Neural cell (in vitro differentiated cells): Measurements from ENCODE around the gene CHD2. TPM values are rescaled to one million over a fixed set of nuclear protein-coding genes. Genes with fewer than 3 reads are reported as not detected.

Experiments used
- H2AFZ ChIP-seq: fragments of 200-600, 300-800 bp; sonication (generic), shearing (Covaris generic); 2 replicates; pipeline ENCODE4 v1.6.0; 2014; ENCODE audit warnings: low read depth, mild to moderate bottlenecking, antibody characterized with exemption, low read length, moderate library complexity
- H3F3A ChIP-seq: fragments of 200-600 bp; shearing (Covaris generic); 2 replicates; pipeline ENCODE4 v1.6.1; 2016; ENCODE audit warnings: mild to moderate bottlenecking, moderate library complexity, mixed read lengths, antibody characterized with exemption, low read length; ENCODE audit not compliant: insufficient read depth, poor library complexity, severe bottlenecking
- H3K27ac ChIP-seq: fragments of 200-600, 300-800 bp; sonication (generic), shearing (Covaris generic); 2 replicates; pipeline ENCODE4 v1.5.1; 2014; ENCODE audit warnings: mild to moderate bottlenecking, low read length, moderate library complexity
- H3K27me3 ChIP-seq: fragments of 300-800, 200-600 bp; sonication (generic), shearing (Covaris generic); 2 replicates; pipeline ENCODE4 v1.6.0; 2014; ENCODE audit warnings: mild to moderate bottlenecking, low read depth, low read length, moderate library complexity; ENCODE audit not compliant: insufficient read depth
- H3K36me3 ChIP-seq: fragments of 300-800, 200-600 bp; sonication (generic), shearing (Covaris generic); 2 replicates; pipeline ENCODE4 v1.5.1; 2014; ENCODE audit warnings: mild to moderate bottlenecking, antibody characterized with exemption, low read length, moderate library complexity; ENCODE audit not compliant: insufficient read depth
- H3K4me2 ChIP-seq: fragments of 300-800, 200-600 bp; sonication (generic), shearing (Covaris generic); 2 replicates; pipeline ENCODE4 v1.6.0; 2014; ENCODE audit warnings: mild to moderate bottlenecking, low read length
- H3K4me3 ChIP-seq: fragments of 300-800, 200-600 bp; sonication (generic), shearing (Covaris generic); 2 replicates; pipeline ENCODE4 v1.5.1; 2014; ENCODE audit warnings: mild to moderate bottlenecking, low read length, moderate library complexity
- H3K79me2 ChIP-seq: fragments of 200-600 bp; shearing (Covaris generic); replicated peaks from 2 replicates; pipeline ENCODE4 v1.6.0; 2014; ENCODE audit warnings: mild to moderate bottlenecking, low read length, moderate library complexity; ENCODE audit not compliant: insufficient read depth
- H3K9ac ChIP-seq: fragments of 300-800, 200-600 bp; sonication (generic), shearing (Covaris generic); 2 replicates; pipeline ENCODE4 v1.6.1; 2016; ENCODE audit warnings: mild to moderate bottlenecking, low read length, mixed read lengths
- H3K9me2 ChIP-seq: fragments of 200-600 bp; shearing (Covaris generic); 2 replicates; pipeline ENCODE4 v1.6.1; 2016; ENCODE audit warnings: mild to moderate bottlenecking, low read length, mixed read lengths; ENCODE audit not compliant: insufficient read depth
- H3K9me3 ChIP-seq: fragments of 200-600, 300-800 bp; sonication (generic), shearing (Covaris generic); 2 replicates; pipeline ENCODE4 v1.6.1; 2016; ENCODE audit warnings: mild to moderate bottlenecking, mixed run types, low read length, moderate library complexity, mixed read lengths
- H4K20me1 ChIP-seq: fragments of 200-600 bp; shearing (Covaris generic); 2 replicates; pipeline ENCODE4 v1.6.1; 2016; ENCODE audit warnings: mild to moderate bottlenecking, mixed run types; ENCODE audit not compliant: insufficient read depth
- CTCF ChIP-seq: fragments of 450-650 bp; IDR thresholded peaks from 2 replicates; pipeline ENCODE4 v1.5.1; 2014; ENCODE audit warnings: antibody characterized with exemption, mild to moderate bottlenecking, moderate library complexity; ENCODE audit not compliant: poor library complexity, severe bottlenecking
- EP300 ChIP-seq: fragments of 450-650 bp; conservative IDR thresholded peaks from 2 replicates; pipeline ENCODE4 v1.6.1; 2014; ENCODE audit warnings: antibody characterized with exemption, mild to moderate bottlenecking, moderate library complexity; ENCODE audit not compliant: poor library complexity, severe bottlenecking
- EZH2 ChIP-seq: fragments of 200-600, 300-800 bp; shearing (Covaris generic), sonication (generic); IDR thresholded peaks from 2 replicates; pipeline ENCODE4 v1.6.1; 2014; ENCODE audit warnings: antibody characterized with exemption, low read length, borderline replicate concordance, mild to moderate bottlenecking; ENCODE audit not compliant: insufficient read depth, poor library complexity, severe bottlenecking
- MXI1 ChIP-seq: fragments of 450-650 bp; conservative IDR thresholded peaks from 2 replicates; pipeline ENCODE4 v1.6.1; 2014; ENCODE audit warnings: antibody characterized with exemption, mild to moderate bottlenecking; ENCODE audit not compliant: poor library complexity, severe bottlenecking
- POLR2AphosphoS5 ChIP-seq: IDR thresholded peaks from 2 replicates; pipeline ENCODE4 v1.6.1; 2012
- RAD21 ChIP-seq: fragments of 450-650 bp; conservative IDR thresholded peaks from 2 replicates; pipeline ENCODE4 v1.6.1; 2014; ENCODE audit warnings: antibody characterized with exemption, mild to moderate bottlenecking, moderate library complexity
- REST ChIP-seq: IDR thresholded peaks from 2 replicates; pipeline ENCODE4 v1.6.1; 2012; ENCODE audit warnings: borderline replicate concordance
- SMC3 ChIP-seq: fragments of 450-650 bp; conservative IDR thresholded peaks from 2 replicates; pipeline ENCODE4 v1.6.1; 2014; ENCODE audit warnings: antibody characterized with exemption, mild to moderate bottlenecking, moderate library complexity; ENCODE audit not compliant: poor library complexity
- TAF1 ChIP-seq: IDR thresholded peaks from 2 replicates; pipeline ENCODE4 v1.6.1; 2012; ENCODE audit warnings: low read depth
- polyA plus RNA-seq: library from polyadenylated mRNA; depleted of rRNA; stranded (reverse); fragments of >200 nt; gene quantifications from 2 replicates; pipeline ENCODE4 v1.2.3, GENCODE V29; 2014

Gene CHD2
- polyA plus RNA-seq, 1 donor from 2014 or later: 113 TPM

GRCh38 chr15:92929002-92929401 is 28.9 kb downstream of the CHD2 start:
- TF ChIP-seq SMC3 (no peak), EP300 (no peak), EZH2 (no peak), MXI1 (no peak), RAD21 (no peak), REST (no peak), CTCF (no peak), POLR2AphosphoS5 (no peak), TAF1 (no peak)
- no peaks in the 10 kb centered on the region for H4K20me1 ChIP-seq
- no peak overlapping the region for H3K9ac ChIP-seq
- H3K4me2 ChIP-seq: no peak overlapping the region
- H3K9me3 ChIP-seq: no peaks in the 10 kb centered on the region
- no peak overlapping the region for H2AFZ ChIP-seq
- no peak overlapping the region for H3K4me3 ChIP-seq
- H3F3A ChIP-seq: no peaks in the 10 kb centered on the region
- H3K27ac ChIP-seq: no peak overlapping the region
- no peaks in the 10 kb centered on the region for H3K9me2 ChIP-seq
- H3K27me3 ChIP-seq: no peaks in the 10 kb centered on the region
- peaks cover 39% of the 10 kb centered on the region for H3K79me2 ChIP-seq
- peaks cover 46% of the 10 kb centered on the region for H3K36me3 ChIP-seq

GRCh38 chr15:92930054-92930621 is 30.0 kb downstream of the CHD2 start:
- Histone ChIP-seq H3K9me3 (no peaks in the 10 kb centered on the region), H4K20me1 (no peaks in the 10 kb centered on the region), H3K4me3 (no peak overlapping the region), H3K4me2 (no peak overlapping the region), H3K79me2 (peaks cover 34% of the 10 kb centered on the region), H3K9ac (no peak overlapping the region), H3K36me3 (peaks cover 44% of the 10 kb centered on the region), H3K27me3 (no peaks in the 10 kb centered on the region), H3K27ac (no peak overlapping the region), H3K9me2 (no peaks in the 10 kb centered on the region), H3F3A (no peaks in the 10 kb centered on the region), H2AFZ (no peak overlapping the region)
- no peak for TF ChIP-seq RAD21
- no peak for TF ChIP-seq EZH2
- no peak for TF ChIP-seq CTCF
- TF ChIP-seq TAF1: no peak
- no peak for TF ChIP-seq EP300
- no peak for TF ChIP-seq SMC3
- TF ChIP-seq MXI1: no peak
- TF ChIP-seq REST: no peak
- TF ChIP-seq POLR2AphosphoS5: no peak
